Measurements from ENCODE around the gene THADA.

DNA sequence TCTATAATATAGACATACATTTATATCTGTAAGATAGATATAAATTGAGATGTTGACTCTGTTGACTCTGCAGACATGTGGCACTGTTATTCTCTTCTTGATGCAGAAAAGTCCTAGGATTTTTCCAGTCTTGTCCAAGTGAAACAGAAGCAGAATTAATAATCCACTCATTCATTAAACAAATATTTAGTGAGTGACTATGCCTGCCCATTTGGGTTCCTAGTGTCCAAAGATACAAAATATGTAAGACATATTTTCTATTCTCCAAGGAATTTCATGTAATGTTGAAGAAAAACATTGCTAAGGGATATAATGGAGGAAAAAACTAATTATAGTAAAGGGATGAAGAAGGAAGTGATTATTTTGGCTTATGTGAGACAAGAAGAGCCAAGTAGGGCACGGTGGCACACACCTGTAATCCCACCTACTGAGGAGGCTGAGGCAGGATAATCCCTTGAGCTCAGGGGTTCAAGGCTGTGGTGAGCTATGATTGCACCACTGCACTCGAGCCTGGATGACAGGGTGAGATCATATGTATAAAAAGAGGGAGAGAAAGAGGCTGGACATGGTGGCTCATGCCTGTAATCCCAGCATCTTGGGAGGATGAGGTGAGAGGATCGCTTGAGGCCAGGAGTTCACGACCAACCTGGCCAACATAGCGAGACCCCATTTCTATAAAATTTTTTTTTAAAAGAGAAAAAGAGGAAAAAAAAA is 21.3 kb upstream of the THADA start:
- TF ChIP-seq ZNF416 (CRISPR knock-in tag; IDR thresholded peaks at IDR 0.05) = no peak
- TF ChIP-seq, protein P1, sequence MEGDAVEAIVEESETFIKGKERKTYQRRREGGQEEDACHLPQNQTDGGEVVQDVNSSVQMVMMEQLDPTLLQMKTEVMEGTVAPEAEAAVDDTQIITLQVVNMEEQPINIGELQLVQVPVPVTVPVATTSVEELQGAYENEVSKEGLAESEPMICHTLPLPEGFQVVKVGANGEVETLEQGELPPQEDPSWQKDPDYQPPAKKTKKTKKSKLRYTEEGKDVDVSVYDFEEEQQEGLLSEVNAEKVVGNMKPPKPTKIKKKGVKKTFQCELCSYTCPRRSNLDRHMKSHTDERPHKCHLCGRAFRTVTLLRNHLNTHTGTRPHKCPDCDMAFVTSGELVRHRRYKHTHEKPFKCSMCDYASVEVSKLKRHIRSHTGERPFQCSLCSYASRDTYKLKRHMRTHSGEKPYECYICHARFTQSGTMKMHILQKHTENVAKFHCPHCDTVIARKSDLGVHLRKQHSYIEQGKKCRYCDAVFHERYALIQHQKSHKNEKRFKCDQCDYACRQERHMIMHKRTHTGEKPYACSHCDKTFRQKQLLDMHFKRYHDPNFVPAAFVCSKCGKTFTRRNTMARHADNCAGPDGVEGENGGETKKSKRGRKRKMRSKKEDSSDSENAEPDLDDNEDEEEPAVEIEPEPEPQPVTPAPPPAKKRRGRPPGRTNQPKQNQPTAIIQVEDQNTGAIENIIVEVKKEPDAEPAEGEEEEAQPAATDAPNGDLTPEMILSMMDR (IDR thresholded peaks at IDR 0.05) = no peak
- TF ChIP-seq, protein P2, sequence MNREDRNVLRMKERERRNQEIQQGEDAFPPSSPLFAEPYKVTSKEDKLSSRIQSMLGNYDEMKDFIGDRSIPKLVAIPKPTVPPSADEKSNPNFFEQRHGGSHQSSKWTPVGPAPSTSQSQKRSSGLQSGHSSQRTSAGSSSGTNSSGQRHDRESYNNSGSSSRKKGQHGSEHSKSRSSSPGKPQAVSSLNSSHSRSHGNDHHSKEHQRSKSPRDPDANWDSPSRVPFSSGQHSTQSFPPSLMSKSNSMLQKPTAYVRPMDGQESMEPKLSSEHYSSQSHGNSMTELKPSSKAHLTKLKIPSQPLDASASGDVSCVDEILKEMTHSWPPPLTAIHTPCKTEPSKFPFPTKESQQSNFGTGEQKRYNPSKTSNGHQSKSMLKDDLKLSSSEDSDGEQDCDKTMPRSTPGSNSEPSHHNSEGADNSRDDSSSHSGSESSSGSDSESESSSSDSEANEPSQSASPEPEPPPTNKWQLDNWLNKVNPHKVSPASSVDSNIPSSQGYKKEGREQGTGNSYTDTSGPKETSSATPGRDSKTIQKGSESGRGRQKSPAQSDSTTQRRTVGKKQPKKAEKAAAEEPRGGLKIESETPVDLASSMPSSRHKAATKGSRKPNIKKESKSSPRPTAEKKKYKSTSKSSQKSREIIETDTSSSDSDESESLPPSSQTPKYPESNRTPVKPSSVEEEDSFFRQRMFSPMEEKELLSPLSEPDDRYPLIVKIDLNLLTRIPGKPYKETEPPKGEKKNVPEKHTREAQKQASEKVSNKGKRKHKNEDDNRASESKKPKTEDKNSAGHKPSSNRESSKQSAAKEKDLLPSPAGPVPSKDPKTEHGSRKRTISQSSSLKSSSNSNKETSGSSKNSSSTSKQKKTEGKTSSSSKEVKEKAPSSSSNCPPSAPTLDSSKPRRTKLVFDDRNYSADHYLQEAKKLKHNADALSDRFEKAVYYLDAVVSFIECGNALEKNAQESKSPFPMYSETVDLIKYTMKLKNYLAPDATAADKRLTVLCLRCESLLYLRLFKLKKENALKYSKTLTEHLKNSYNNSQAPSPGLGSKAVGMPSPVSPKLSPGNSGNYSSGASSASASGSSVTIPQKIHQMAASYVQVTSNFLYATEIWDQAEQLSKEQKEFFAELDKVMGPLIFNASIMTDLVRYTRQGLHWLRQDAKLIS (CRISPR knock-in tag; IDR thresholded peaks at IDR 0.05; ENCODE audit: borderline replicate concordance) = no peak
- no peak for TF ChIP-seq ZNF138 (CRISPR knock-in tag; conservative IDR thresholded peaks at IDR 0.05)
- TF ChIP-seq SP1 (CRISPR knock-in tag; conservative IDR thresholded peaks at IDR 0.05) = no peak
